IPS-11a (cell line): Measurements from ENCODE around the gene B9D2.
"Not testable (repeated sequence)": the region's sequence is repeated elsewhere in the genome, so short reads cannot be mapped to it uniquely, and the experiment has no call there.

Experiments
- H3K4me3 ChIP-seq: one replicate; pipeline ENCODE4 v1.5.1; 2013; ENCODE audit warnings: low read depth, low read length, control low read depth

The B9D2 gene

GRCh38 chr19:41391618-41392017, 27.7 kb upstream of the B9D2 start:
- no peak overlapping the region for H3K4me3 ChIP-seq

- no peak overlapping the region for H3K4me3 ChIP-seq
Measured at GRCh38 chr19:41386442-41386841, 22.5 kb upstream of the B9D2 start.

- H3K4me3 ChIP-seq, result no peak overlapping the region
Measured at GRCh38 chr19:41384351-41384750, 20.4 kb upstream of the B9D2 start.

GRCh38 chr19:41381536-41381935, 17.6 kb upstream of the B9D2 start:
- not testable (repeated sequence) for H3K4me3 ChIP-seq

GRCh38 chr19:41377977-41378709, 14.2 kb upstream of the B9D2 start:
- no peak overlapping the region for H3K4me3 ChIP-seq

GRCh38 chr19:41376998-41377365, 13.0 kb upstream of the B9D2 start:
- H3K4me3 ChIP-seq, result peak overlapping the region; percentile 35

GRCh38 chr19:41376241-41376997, 12.5 kb upstream of the B9D2 start, which contains the start of gene TMEM91:
Gene TMEM91, plus strand, starts transcription at chr19:41376533. Its CDS starts 1,777 bp downstream, at chr19:41378310.
- peak within 1 kb of the TSS; percentile 35 for H3K4me3 ChIP-seq

GRCh38 chr19:41373993-41374392, 10.0 kb upstream of the B9D2 start:
- H3K4me3 ChIP-seq, result no peak overlapping the region

GRCh38 chr19:41372501-41372900, 8.6 kb upstream of the B9D2 start:
- no peak overlapping the region for H3K4me3 ChIP-seq

GRCh38 chr19:41371541-41371940, 7.6 kb upstream of the B9D2 start:
- no peak overlapping the region for H3K4me3 ChIP-seq

GRCh38 chr19:41371119-41371518, 7.2 kb upstream of the B9D2 start:
- not testable (repeated sequence) for H3K4me3 ChIP-seq

GRCh38 chr19:41369769-41370168, 5.8 kb upstream of the B9D2 start:
- no peak overlapping the region for H3K4me3 ChIP-seq

- no peak overlapping the region for H3K4me3 ChIP-seq
Measured at GRCh38 chr19:41367848-41368301, 3.9 kb upstream of the B9D2 start.

- no peak overlapping the region for H3K4me3 ChIP-seq
Measured at GRCh38 chr19:41366089-41366488, 2.1 kb upstream of the B9D2 start.

GRCh38 chr19:41364524-41365391, 809 bp upstream of the B9D2 start:
- peak overlapping the region; percentile 97 for H3K4me3 ChIP-seq

- H3K4me3 ChIP-seq, result peak overlapping the region; percentile 97
Measured at GRCh38 chr19:41363371-41363752, 587 bp downstream of the B9D2 start.

- no peak overlapping the region for H3K4me3 ChIP-seq
Measured at GRCh38 chr19:41362143-41362847, 1.7 kb downstream of the B9D2 start.

GRCh38 chr19:41359741-41360140, 4.2 kb downstream of the B9D2 start:
- no peak overlapping the region for H3K4me3 ChIP-seq

GRCh38 chr19:41357746-41358145, 6.2 kb downstream of the B9D2 start:
- H3K4me3 ChIP-seq, result no peak overlapping the region

GRCh38 chr19:41356984-41357739, 6.8 kb downstream of the B9D2 start:
- no peak overlapping the region for H3K4me3 ChIP-seq
